Stimulated activated CD4-positive, alpha-beta T cell treated with anti-CD3 and anti-CD28 coated beads, Interleukin-15, amount 100 ng/mL, for 48 hours (primary cell): ENCODE measurements around the gene CYP4F12.
"Not testable (repeated sequence)": the region's sequence is repeated elsewhere in the genome, so short reads cannot be mapped to it uniquely, and the experiment has no call there.

Experiments used
- DNase-seq, 2 donors: peaks; one replicate each; pipeline ENCODE4 v3.0.0-alpha.2; 2020; ENCODE audit warnings: low read depth in 2 of 2

Gene CYP4F12

DNA sequence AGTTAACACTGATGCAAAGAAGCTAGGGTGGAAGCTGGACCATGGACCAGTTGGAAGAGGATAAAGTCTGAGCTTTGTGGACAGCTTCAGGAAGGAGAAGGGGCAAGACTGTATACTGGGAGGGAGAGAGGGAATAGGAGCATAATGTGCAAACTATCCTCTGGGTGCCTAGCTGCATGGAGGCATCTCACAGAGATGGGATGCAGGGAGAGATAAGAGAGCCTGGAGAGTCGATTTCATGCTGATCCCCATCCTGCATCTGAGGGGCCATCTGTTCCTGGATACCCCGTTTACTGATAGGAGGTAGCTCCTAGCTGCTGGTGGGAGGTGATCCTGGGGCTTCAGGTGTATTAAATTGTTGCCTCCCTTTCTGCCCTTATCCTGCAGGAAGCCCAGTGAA lies 23.4 kb upstream of the CYP4F12 start:
- DNase-seq, result no peak

DNA sequence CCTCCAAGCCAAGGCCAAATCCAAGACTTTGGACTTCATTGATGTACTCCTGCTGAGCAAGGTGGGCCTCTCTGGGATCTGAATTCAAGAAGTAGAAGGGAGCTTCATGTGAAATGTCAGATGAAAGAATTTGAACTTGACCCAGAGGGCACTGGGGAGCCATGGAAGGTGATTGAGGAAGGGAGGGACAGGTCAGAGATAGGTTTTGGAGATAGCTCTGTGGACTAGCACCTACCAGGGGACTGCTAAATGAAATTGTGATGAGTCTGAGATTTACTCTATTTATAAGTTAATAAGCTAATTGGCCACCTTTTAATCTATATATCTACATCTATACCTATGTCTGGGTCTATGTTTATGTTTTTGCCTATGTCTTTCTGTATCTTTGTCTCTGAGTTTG lies 22.8 kb upstream of the CYP4F12 start:
- not testable (repeated sequence) for DNase-seq

DNA sequence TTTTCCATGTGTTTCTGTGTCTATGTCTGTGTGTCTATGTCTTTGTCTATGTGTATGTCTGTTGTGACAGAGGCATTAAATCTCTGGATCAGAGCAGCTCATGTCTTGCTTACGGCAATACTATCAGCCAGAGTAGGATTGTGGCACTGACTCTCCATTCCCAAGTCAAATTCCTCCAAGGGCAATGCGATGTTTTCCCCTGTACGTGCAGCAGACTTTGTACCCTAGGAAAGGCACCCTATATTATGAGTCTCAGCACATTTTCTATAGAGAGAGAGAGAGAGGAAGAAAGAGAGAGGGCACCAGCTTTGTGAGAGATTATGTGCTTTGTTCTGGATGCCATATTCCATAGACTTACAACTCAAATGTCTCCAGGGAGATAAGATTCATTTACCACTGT lies 21.1 kb upstream of the CYP4F12 start:
- no peak for DNase-seq

DNA sequence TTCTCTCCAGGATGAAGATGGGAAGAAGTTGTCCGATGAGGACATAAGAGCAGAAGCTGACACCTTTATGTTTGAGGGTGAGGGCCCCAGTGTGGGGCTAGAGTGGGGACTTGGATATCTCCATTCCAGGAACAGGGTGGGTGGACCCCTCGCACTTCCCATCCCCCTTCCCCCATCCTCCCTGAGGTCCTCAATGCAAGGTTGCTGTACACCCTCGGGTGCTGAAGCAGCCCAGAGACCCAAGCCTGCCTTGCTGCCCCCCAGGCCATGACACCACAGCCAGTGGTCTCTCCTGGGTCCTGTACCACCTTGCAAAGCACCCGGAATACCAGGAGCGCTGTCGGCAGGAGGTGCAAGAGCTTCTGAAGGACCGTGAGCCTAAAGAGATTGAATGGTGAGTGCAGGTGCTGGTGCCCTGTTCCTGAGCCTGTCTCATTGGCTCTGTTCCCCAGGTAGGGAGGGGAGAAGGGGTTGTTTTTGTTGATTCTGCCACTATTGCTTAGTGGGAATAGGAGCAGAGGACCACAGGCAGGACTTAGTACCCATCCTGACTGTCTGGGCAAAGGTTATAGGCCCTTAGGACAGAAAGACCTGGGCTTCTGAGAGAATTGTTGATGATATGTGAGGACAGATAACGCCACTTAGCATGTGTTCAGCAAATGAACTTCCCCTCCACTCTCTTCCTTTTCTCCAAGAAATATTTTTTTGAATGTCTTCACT lies 20.2 kb upstream of the CYP4F12 start:
- no peak for DNase-seq

DNA sequence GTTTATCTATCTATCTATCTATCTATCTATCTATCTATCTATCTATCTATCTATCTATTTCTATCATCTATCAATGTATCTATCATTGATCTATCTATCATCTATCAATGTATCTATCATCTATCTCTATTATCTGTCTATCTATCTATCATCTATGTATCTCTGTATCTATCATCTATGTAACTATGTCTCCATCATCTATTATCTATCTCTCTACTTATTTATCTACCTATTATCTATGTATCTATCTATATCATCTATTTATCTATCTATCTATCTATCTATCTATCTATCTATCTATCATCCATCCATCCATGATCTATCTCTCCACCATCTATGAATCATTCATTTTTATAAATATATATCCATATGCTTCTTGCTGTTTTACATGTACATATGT lies 16.4 kb upstream of the CYP4F12 start:
- DNase-seq, result no peak

DNA sequence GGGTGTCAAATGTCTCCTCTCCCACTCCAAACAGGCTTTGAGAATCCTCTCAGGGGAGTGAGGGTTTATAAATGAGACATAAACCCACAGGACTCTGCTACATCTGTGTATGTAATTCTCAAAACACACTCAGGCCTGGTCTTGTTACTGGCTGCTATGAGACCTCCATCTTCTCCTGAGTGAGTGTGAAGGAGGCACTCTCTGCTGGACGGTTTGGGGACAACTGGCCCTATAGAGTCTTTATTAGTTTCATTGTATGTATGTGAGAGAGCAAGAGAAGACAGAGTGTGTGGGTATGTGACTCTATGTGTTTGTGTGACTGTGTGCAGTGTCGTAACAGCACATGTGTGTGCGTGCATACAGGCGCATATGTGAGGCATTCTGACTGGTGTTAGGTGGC lies 9.6 kb upstream of the CYP4F12 start:
- DNase-seq, result no peak

DNA sequence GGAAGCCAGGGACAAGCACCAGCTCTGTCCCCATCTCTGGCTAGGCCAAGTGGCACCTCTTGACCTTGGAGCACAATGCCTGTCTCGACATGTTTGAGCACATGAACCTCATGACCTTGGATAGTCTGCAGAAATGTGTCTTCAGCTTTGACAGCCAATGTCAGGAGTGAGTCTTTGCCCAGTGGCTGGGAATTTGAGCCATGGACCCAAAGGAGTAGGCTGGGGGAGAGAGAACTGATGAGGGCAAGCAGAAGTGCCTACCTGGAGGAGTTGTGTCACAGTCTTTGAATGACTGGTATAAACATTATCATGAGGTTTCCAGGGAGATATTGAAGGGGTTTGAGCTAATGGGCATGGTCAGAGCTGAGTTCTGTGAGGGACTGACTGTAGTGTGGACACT lies 6.7 kb upstream of the CYP4F12 start:
- DNase-seq, result no peak

DNA sequence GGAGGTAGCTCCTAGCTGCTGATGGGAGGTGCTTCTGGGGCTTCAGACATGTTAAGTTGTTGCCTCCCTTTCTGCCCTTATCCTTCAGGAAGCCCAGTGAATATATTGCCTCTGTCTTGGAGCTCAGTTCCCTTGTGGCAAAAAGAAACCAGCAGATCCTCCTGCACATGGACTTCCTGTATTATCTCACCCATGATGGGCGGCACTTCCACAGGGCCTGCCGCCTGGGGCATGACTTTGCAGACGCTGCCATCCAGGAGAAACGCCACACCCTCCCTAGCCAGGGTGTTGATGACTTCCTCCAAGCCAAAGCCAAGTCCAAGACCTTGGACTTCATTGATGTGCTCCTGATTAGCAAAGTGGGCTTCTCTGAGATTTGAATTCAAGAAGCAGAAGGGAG lies 6.0 kb upstream of the CYP4F12 start:
- no peak for DNase-seq

DNA sequence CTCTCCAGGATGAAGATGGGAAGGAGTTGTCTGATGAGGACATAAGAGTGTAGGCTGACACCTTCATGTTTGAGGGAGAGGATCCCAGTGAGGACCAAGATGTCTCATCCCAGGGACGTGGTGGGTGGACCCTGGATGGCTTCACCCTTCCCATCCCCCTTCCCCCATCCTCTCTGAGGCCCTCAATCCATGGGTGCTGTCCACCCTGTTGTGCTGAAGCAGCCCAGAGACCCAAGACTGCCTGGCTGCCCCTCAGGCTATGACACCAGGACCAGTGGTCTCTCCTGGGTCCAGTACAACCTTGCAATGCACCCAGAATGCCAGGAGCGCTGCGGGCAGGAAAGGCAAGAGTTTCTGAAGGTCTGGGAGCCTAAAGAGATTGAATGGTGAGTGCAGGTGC lies 3.4 kb upstream of the CYP4F12 start:
- no peak for DNase-seq

DNA sequence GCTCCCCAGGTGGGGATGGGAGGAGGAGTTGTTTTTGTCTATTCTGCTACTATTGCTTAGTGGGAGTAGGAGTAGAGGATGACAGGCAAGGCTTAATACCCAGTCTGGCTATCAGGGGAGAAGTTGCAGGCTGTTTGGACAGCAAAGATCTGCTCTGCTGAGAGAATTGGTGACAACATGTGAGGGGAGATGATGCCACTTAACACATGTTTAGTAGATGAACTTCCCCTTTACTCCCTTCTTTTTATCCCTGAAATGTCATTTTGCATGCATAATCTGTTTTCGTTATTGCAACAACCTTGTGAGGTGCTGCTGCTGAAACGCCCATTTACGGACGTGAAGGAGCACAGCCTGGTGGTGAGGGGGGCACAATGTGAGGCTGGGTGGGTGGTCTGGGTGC lies 3.0 kb upstream of the CYP4F12 start:
- DNase-seq, result no peak

DNA sequence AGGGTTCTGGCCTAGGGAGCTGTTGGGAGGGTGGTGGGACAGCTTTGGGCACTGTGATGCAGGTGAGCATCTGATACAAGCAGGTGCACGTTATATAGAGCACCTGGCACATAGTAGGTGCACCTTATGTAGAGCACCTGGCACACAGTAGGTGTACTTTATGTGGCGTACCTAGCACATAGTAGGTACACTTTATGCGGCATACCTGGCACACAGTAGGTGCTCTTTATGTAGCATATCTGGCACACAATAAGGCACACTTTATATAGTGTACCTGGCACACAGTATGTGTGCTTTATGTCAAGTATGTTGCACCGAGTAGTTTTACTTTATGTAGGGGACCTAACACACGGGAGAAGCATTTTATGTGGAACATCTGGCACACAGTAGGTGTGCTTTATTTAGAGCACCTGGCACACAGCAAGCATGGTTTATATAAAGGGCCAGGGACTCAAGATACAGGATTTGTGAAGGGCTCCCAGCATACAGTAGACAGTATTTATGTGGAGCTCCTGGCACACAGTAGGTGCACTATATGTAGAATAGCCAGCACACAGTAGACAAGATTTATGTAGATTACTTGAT lies 1.6 kb upstream of the CYP4F12 start:
- DNase-seq, result no peak

DNA sequence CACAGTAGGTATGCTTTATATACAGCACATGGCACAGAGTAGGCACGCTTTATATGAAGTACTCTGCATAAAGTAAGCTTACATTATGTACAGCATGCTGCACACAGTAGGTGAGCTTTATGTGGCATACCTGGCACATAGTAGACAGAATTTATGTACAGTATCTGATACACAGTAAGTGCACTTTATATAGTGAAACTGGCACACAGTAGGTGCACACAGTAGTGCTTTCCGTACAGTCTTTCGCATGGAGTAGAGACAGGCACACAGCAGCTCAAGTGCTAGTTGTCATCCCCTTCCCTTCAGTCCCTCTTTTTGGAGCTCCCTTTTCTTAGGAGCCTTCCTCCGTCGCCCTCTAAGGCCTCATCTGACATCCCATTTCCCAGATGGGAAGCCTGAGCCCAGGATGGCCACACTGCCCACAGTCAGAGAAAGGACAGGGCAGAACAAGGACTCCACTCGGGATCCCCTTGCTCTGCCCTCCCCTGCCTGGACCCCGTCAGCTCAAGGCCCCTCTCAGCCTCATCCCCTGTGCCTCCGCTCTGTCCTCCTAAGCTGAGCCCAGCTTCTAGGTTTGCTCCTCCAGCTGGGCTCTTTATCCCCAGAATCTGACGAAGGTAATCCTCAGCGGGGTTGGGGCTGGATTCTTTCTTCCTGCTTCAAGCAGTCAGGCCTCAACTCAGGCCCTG lies 852 bp upstream of the CYP4F12 start:
- no peak for DNase-seq

DNA sequence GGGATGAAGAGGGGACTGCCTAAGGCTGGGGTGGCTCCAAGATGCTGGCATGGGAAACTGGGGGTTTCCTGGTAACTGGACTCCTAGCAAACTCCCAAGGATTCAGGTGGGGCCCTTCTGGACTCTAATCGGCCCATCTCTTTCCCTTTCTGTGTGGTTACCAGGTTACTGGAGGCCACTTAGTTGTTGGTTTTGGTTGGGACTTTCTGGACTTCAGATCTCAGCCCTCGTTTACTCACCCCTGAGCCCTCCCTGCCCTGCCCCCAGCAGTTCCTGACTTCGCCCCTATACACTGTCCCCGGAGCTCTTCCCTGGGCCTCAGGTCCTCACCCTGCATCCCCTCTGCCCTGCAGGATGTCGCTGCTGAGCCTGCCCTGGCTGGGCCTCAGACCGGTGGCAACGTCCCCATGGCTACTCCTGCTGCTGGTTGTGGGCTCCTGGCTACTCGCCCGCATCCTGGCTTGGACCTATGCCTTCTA lies 328 bp downstream of the CYP4F12 start:
- no peak for DNase-seq

DNA sequence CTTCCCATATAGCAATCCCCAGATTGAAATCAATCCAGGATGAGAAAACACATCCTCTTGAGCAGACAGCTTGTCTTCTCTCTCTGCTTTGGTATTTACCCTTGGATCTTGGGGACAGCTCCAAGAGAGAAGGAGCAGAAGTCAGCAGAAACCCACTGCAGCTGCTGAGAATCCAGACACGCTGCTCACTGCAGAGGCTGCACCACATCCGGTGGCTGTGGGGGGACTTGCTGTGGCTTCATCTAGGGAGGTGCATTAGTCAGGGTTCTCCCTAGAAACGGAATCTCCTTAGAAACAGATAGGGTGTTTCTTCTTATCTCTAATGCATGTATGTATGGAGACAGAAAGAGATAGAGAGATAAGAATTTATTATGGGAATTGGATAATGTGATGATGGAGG lies 2.7 kb downstream of the CYP4F12 start:
- DNase-seq, result no peak

DNA sequence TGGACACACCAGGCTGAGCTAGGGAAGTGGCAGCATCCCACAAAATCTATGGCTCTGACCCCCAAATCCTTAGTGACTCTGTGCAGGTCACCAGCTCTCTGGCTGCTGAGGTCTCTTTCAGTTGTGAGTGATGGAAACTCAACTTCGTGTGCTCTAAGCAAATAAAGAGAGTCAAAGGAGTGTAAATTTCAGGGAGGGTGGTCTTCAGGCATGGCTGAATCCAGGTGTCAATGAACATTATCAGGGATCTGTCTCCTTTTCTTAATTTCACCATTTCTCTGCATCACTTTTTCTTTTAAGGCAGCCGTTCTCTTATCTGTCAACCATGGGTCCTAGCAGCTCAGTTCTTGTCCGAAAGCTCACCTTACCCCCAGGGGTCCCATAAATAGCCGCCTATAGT lies 6.2 kb downstream of the CYP4F12 start:
- DNase-seq, result no peak

DNA sequence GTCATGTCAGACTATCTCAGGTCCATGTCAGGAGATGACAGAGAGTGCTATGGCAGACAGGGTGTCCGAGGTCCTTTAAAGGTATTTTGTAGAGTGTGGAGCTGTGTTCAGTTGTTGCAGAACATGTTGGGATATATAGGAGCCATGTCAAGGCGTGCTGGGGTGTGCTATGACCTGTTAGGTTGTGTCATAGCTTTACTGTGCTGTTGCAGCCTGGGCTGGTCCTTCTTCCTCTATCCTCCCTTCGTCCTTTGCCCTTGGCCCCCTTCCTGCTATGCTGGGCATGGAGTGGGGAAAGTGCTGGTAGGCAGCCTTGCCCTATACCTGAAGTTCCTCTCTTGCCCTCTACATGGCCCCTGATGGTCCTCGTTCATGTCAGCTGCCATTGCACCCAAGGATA lies 7.0 kb downstream of the CYP4F12 start:
- not testable (repeated sequence) for DNase-seq

DNA sequence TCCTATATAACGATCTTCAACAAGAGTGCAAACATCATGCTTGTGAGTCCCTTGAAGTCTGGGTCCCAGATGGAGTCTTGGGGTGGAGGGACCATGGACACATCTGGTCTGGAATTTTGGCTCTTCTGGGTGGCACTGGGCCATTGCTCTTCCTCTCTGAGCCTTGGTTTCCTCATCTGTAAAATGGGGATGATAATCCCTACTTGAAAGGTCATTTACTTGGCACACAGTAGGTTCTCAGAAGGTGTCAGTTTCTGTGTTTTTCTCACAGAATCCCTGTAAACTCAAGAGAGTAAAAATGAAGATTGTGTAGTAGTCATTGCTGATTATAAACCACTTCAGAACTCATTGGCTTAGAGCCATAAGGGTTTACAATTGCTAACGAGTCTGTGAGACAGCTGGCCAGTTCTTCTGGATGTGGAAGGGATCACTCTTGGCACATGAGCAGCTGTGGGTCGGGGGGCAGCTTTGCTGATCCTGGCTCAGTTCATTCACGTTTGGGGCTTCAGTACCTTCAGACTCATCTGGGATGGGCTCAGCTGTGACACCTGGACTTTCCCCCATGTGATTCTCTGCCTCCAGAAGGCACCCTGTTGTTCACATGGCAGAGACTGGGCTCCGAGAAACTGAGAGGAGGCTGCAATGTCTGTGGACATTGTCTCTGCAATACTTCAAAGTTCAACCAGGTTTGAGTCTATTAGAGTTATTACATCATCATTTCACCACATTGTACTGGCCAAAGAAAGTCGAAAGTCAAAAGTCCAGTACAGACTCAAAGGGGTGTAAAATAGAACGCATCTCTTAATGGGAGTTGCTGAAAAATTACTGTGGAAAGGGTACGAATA lies 7.8 kb downstream of the CYP4F12 start:
- DNase-seq, result no peak

DNA sequence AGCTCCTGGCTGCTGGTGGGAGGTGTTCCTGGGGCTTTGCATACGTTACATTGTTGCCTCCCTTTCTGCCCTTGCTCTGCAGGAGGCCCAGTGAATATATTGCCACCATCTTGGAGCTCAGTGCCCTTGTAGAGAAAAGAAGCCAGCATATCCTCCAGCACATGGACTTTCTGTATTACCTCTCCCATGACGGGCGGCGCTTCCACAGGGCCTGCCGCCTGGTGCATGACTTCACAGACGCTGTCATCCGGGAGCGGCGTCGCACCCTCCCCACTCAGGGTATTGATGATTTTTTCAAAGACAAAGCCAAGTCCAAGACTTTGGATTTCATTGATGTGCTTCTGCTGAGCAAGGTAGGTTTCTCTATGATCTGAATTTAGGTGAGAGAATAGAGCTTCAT lies 10.5 kb downstream of the CYP4F12 start:
- DNase-seq, result no peak

DNA sequence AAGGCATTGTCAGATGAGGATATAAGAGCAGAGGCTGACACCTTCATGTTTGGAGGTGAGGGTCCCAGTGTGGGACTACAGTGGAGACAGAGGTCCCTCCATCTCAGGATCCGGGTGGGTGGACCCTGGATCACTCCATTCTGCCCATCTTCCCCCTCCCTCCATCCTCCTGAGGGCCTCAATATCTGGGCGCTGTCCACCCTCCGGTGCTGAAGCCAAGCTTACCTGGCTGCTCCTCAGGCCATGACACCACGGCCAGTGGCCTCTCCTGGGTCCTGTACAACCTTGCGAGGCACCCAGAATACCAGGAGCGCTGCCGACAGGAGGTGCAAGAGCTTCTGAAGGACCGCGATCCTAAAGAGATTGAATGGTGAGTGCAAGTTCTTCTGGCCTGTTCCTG lies 11.9 kb downstream of the CYP4F12 start:
- DNase-seq, result no peak

DNA sequence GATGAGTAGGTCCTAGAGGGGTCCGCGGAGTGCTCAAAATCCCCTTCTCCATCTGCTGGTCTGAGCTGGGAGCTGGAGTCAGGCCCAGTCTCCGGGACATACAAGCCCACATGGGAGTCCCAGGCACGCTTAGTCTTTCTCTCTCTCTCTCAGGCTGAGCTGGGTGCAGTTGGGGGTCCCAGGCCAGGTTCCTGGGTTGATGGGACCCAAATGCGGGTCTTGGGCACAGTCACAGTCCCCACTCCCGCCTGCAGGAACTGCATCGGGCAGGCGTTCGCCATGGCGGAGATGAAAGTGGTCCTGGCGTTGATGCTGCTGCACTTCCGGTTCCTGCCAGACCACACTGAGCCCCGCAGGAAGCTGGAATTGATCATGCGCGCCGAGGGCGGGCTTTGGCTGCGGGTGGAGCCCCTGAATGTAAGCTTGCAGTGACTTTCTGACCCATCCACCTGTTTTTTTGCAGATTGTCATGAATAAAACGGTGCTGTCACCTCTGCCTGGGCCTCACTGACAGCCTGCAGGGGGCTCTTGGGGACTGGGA lies 23.8 kb downstream of the CYP4F12 start:
- no peak for DNase-seq

DNA sequence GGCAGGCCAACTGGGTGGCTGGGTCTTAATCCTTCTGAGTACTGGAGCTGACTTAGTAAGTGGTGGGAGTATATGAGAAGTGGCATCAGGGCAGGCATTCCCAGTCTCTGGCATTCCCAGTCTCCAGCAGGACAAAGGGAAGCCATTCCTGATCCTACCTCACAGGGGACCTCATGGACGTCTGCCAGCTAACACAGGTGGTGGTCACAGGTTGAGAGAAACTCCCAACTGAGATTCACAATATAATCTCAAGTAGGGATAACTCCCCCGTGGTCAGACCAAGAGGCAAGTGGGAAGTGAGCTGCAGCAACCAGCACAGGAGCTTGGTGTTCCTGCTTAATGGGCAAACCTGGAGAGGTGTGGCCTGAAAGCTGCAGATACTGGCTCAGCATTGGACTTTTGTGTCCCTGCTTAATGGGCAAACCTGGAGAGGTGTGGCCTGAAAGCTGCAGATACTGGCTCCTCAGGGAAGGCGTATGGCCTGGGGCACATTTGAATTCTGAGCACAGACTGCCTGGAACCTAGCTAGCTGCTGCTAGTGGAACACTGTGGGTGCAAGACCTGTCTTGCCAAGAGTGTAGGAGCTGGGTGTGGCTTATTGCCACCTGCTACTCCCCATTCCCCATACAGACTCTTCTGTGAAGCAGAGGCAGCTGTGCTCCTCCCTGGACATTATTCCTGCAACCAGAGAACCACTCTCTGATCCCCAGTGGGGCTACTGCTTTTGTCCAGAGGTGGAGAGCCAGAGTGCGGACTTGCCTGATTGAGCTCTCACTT lies 29.1 kb downstream of the CYP4F12 start:
- DNase-seq, result no peak
